Neuronal stem cell (in vitro differentiated cells): ENCODE data around the gene PAPOLA.
A peak's percentile ranks its signal among the peaks of the same experiment; 100 is the strongest.

Experiments
- DNase-seq: peaks from one replicate; pipeline ENCODE4 v3.0.0-alpha.2; 2013; ENCODE audit warnings: low spot score
- H2AFZ ChIP-seq: one replicate; pipeline ENCODE4 v1.6.1; 2013; ENCODE audit warnings: mild to moderate bottlenecking, low read length, inconsistent platforms
- H2AK5ac ChIP-seq: 2 replicates; pipeline ENCODE4 v1.6.1; 2013; ENCODE audit warnings: low read depth, mild to moderate bottlenecking, inconsistent platforms, low read length, moderate library complexity, mixed read lengths
- H2BK120ac ChIP-seq: 2 replicates; pipeline ENCODE4 v1.6.1; 2013; ENCODE audit warnings: low read depth, mild to moderate bottlenecking, inconsistent platforms, low read length, moderate library complexity, mixed read lengths
- H2BK12ac ChIP-seq: one replicate; pipeline ENCODE4 v1.6.1; 2013; ENCODE audit warnings: low read length, inconsistent platforms
- H2BK15ac ChIP-seq: 2 replicates; pipeline ENCODE4 v1.6.1; 2013; ENCODE audit warnings: mild to moderate bottlenecking, low read length, inconsistent platforms, mixed read lengths
- H2BK5ac ChIP-seq: one replicate; pipeline ENCODE4 v1.6.1; 2013; ENCODE audit warnings: inconsistent platforms, mild to moderate bottlenecking, low read length, moderate library complexity
- H3K14ac ChIP-seq: one replicate; pipeline ENCODE4 v1.6.1; 2013; ENCODE audit warnings: low read length, inconsistent platforms
- H3K18ac ChIP-seq: 2 replicates; pipeline ENCODE4 v1.6.1; 2013; ENCODE audit warnings: low read length, inconsistent platforms
- H3K23ac ChIP-seq: 2 replicates; pipeline ENCODE4 v1.6.1; 2013; ENCODE audit warnings: low read depth, mild to moderate bottlenecking, mixed read lengths, low read length, inconsistent platforms; ENCODE audit not compliant: poor library complexity
- H3K27ac ChIP-seq: replicated peaks from 3 replicates; pipeline ENCODE4 v1.5.1; 2013; ENCODE audit warnings: low read length, inconsistent platforms
- H3K27me3 ChIP-seq, 3 experiments: 2 replicates each; pipeline ENCODE4 v1.6.1; 2013; ENCODE audit warnings: low read length in 3 of 3, mild to moderate bottlenecking in 2 of 3, inconsistent platforms in 1 of 3, low read depth in 1 of 3, mixed read lengths in 1 of 3, moderate library complexity in 1 of 3; ENCODE audit not compliant: control insufficient read depth in 3 of 3, insufficient read depth in 3 of 3
- H3K36me3 ChIP-seq, 2 donors: replicated peaks in 1 of 2; 2 replicates each; pipeline ENCODE4 v1.6.1; 2013; ENCODE audit warnings: low read length in 2 of 2; ENCODE audit not compliant: control insufficient read depth in 2 of 2, insufficient read depth in 2 of 2
- H3K4ac ChIP-seq: 2 replicates; pipeline ENCODE4 v1.6.1; 2013; ENCODE audit warnings: inconsistent platforms, mild to moderate bottlenecking, low read length, moderate library complexity
- H3K4me1 ChIP-seq, 2 donors: 1 replicate in 1 of 2; 2 replicates in 1 of 2; pipeline ENCODE4 v1.6.1; 2013; ENCODE audit warnings: low read length in 2 of 2, low read depth in 1 of 2; ENCODE audit not compliant: control insufficient read depth in 2 of 2, insufficient read depth in 1 of 2
- H3K4me2 ChIP-seq: one replicate; pipeline ENCODE4 v1.6.1; 2013; ENCODE audit warnings: mild to moderate bottlenecking, low read length, inconsistent platforms; ENCODE audit not compliant: insufficient read depth, poor library complexity, severe bottlenecking
- H3K4me3 ChIP-seq, 2 donors: 2 replicates each; pipeline ENCODE4 v1.5.1; 2013; ENCODE audit warnings: low read length in 2 of 2, mild to moderate bottlenecking in 2 of 2, inconsistent platforms in 1 of 2, moderate library complexity in 1 of 2
- H3K79me1 ChIP-seq: one replicate; pipeline ENCODE4 v1.6.1; 2013; ENCODE audit warnings: low read depth, mild to moderate bottlenecking, inconsistent platforms, low read length, moderate library complexity
- H3K9ac ChIP-seq: one replicate; pipeline ENCODE4 v1.6.1; 2013; ENCODE audit warnings: mild to moderate bottlenecking, low read depth, low read length, inconsistent platforms; ENCODE audit not compliant: poor library complexity
- H3K9me3 ChIP-seq, 2 donors: replicated peaks in 1 of 2; 2 replicates each; pipeline versions ENCODE3 to v1.6.1; 2013; ENCODE audit warnings: low read length in 2 of 2, mild to moderate bottlenecking in 2 of 2, inconsistent platforms in 1 of 2, low read depth in 1 of 2, mixed read lengths in 1 of 2, moderate library complexity in 1 of 2; ENCODE audit not compliant: control insufficient read depth in 2 of 2, insufficient read depth in 1 of 2
- H4K8ac ChIP-seq: one replicate; pipeline ENCODE4 v1.6.1; 2013; ENCODE audit warnings: low read depth, mild to moderate bottlenecking, inconsistent platforms, low read length, moderate library complexity
- H4K91ac ChIP-seq: one replicate; pipeline ENCODE4 v1.6.1; 2013; ENCODE audit warnings: low read length, low read depth, mild to moderate bottlenecking, inconsistent platforms; ENCODE audit not compliant: poor library complexity
- WGBS, 2 donors: extraction: QIAGEN DNeasy Blood & Tissue Kit; methylation state at CpG; one replicate each; pipeline ENCODE4 v1.1.7; 2013; ENCODE audit warnings: missing lambda C conversion rate in 2 of 2, mixed read lengths in 1 of 2; ENCODE audit not compliant: insufficient read length in 2 of 2, insufficient replicate concordance in 1 of 2; ENCODE audit errors: extremely low coverage in 2 of 2; 5-methylcytosine and 5-hydroxymethylcytosine counted together

The PAPOLA gene

DNA sequence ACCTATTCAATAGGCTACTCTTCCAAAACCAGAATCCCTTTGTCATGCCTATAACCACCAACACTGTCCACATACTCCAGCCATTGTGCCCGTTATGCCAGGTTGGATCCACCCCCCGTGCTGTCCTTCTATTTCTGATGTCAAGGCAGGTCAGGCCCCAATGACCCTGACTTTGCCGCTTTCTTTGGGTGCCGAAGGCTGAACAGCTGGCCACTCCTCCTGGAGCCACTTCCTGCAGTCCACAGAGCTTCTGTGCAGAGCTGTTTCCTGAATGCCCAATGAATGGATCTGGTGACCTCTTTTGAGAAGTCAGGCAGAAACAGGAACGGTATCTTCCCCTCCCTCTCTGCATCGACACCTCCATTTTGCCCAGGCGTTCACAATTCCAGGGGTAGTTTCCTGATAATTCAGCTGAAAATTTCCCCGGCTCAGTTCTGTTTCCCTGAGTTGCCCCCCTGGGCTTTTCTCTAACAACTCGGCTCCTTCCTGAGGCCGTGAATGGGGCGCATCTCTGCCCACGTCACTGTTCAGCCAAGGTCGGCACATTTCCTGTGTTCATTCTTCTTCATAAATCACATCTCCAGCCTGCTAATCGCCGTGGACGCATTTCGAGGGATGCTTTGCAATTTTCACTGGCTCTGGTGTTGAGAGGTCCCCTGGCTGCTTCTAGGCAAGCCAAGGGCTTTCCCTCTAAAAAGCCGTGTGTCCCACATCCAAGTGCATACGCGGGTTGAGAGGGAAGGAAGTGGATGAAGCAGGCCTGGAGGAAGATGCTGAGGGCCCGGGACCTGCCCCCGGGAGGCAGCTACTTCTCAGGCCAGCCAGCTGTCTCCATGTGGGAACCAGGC, 86.5 kb downstream of the PAPOLA start:
- Histone ChIP-seq H4K91ac (no peak overlapping the region), H3K9ac (no peak overlapping the region), H2AFZ (peak overlapping the region; percentile 68), H2BK12ac (peak overlapping the region; percentile 5), H2BK15ac (no peak overlapping the region), H3K4me3 (no peak overlapping the region), H3K14ac (no peak overlapping the region), H3K4me2 (no peak overlapping the region), H3K27ac (no peak overlapping the region), H3K23ac (no peak overlapping the region), H3K79me1 (no peaks in the 10 kb centered on the region), H3K27me3 (peaks cover 0 to 5% (median 0%) of the 10 kb centered on the region in 3 experiments), H3K18ac (no peak overlapping the region), H3K9me3 (no peaks in the 10 kb centered on the region), H2AK5ac (no peak overlapping the region), H3K4ac (no peak overlapping the region), H2BK5ac (no peak overlapping the region), H4K8ac (no peak overlapping the region), H3K4me1 (peaks cover 9 to 30% of the 10 kb centered on the region in 2 donors), H2BK120ac (no peak overlapping the region), H3K36me3 (no peaks in the 10 kb centered on the region)
- DNase-seq, result no peak
- no CpG with 5 or more reads among the region's 22 CpGs for WGBS, 2 donors

DNA sequence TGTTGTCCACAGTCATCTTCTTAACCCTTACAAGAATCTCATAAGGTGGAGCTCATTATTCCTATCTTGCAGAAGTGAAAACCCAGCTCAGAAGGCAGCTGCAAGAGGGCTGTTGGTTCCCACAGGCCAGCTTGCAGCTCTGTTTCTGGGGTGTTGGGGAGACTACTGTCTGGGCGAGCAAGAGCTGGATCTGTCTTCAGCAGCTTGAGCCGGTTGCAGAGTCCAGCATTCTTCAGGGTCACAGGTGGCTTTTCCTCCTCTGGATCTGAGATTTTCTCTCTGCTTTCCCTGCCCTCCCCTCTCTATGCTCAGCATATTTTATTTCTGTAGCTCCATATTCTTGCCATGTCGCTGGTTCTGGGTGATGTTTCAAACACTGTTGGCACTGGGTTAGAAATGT, 87.4 kb downstream of the PAPOLA start:
- Histone ChIP-seq H2BK15ac (no peak overlapping the region), H3K27me3 (peaks cover 0 to 5% (median 3%) of the 10 kb centered on the region in 3 experiments), H3K9ac (no peak overlapping the region), H4K8ac (no peak overlapping the region), H3K27ac (no peak overlapping the region), H3K4me1 (peaks cover 7 to 27% of the 10 kb centered on the region in 2 donors), H3K4me3 (no peak overlapping the region), H2BK5ac (no peak overlapping the region), H3K14ac (no peak overlapping the region), H2AK5ac (no peak overlapping the region), H3K4ac (no peak overlapping the region), H3K23ac (no peak overlapping the region), H2AFZ (no peak overlapping the region), H3K9me3 (no peaks in the 10 kb centered on the region), H3K4me2 (no peak overlapping the region), H2BK12ac (no peak overlapping the region), H3K79me1 (no peaks in the 10 kb centered on the region), H3K18ac (no peak overlapping the region), H4K91ac (no peak overlapping the region), H3K36me3 (no peaks in the 10 kb centered on the region), H2BK120ac (no peak overlapping the region)
- no CpG with 5 or more reads among the region's 3 CpGs for WGBS, 2 donors
- DNase-seq, result no peak

DNA sequence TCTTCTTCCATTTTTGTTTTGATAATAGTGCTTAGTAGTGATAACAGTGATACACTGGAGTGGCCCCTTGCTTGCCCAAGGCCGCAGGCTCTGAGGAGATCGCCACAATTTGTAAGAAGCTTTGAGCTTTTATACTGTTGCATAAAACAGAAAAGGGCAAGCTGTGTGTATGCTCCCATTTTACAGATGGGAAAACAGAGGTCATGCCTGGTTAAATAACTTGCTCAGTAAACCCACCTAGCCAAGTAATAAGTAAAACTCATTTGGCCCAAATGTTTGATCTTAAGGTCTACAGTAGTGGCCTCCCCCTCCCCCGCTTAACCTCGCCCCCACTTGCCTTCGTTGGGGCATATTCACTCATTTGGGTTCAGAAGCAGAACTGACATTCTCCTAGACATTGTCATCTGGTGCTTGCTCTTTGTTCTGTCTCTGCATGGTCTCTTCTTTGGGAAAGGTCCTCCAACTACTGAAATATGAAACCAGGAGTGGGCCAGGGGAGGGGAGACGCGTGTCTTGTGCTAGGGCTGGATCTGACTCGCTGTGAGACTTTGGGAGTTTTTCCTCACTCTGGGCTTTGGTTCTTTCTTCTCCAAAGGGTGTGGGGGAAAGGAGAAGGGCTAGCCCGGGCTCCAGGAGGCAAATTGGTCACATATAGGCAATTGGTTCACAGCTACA, 88.1 kb downstream of the PAPOLA start:
- no peak overlapping the region for H3K27ac ChIP-seq
- H4K8ac ChIP-seq, result no peak overlapping the region
- H4K91ac ChIP-seq, result no peak overlapping the region
- H2BK15ac ChIP-seq, result no peak overlapping the region
- H2AFZ ChIP-seq, result no peak overlapping the region
- H3K9ac ChIP-seq, result no peak overlapping the region
- peak; percentile 26 for DNase-seq
- H3K4me3 ChIP-seq, result no peak overlapping the region
- H3K14ac ChIP-seq, result no peak overlapping the region
- H3K4me1 ChIP-seq, result peaks cover 7 to 21% of the 10 kb centered on the region in 2 donors
- no CpG with 5 or more reads among the region's 9 CpGs for WGBS, 2 donors
- H2AK5ac ChIP-seq, result no peak overlapping the region
- H3K4me2 ChIP-seq, result no peak overlapping the region
- no peaks in the 10 kb centered on the region for H3K79me1 ChIP-seq
- no peak overlapping the region for H3K23ac ChIP-seq
- H2BK5ac ChIP-seq, result no peak overlapping the region
- no peak overlapping the region for H3K18ac ChIP-seq
- no peak overlapping the region for H2BK12ac ChIP-seq
- no peaks in the 10 kb centered on the region for H3K36me3 ChIP-seq
- H3K9me3 ChIP-seq, result no peaks in the 10 kb centered on the region
- no peak overlapping the region for H2BK120ac ChIP-seq
- no peak overlapping the region for H3K4ac ChIP-seq
- H3K27me3 ChIP-seq, result peaks cover 0 to 5% (median 5%) of the 10 kb centered on the region in 3 experiments
